ENCODE data around the gene SIPA1L2. TPM values are rescaled to one million over a fixed set of nuclear protein-coding genes. Genes with fewer than 3 reads are reported as not detected.

Gene SIPA1L2
- total and polyA plus RNA-seq, 4 donors = 2.9 to 27.6 (median 10.2) TPM

- ATAC-seq (ENCODE audit: low FRiP score) (no peak), DNase-seq (no peak)
- H3K27ac ChIP-seq (ENCODE audit: low read depth in 1 of 2, low read length in 2 of 2) = no peak overlapping the region
- H3K36me3 ChIP-seq (ENCODE audit: control insufficient read depth in 1 of 2, insufficient read depth in 2 of 2, low read length in 1 of 2) = no peaks in the 10 kb centered on the region
- H3K27me3 ChIP-seq (ENCODE audit: control insufficient read depth in 1 of 2, insufficient read depth in 2 of 2, low read length in 1 of 2) = no peaks in the 10 kb centered on the region
- WGBS, 2 donors = 61 to 62% methylated on average over 11 of the region's 11 CpGs
- intact Hi-C loops (cut with DNase I) = no loop called here
- H3K4me1 ChIP-seq (ENCODE audit: control insufficient read depth in 1 of 2, insufficient read depth in 2 of 2, low read length in 2 of 2) = no peaks in the 10 kb centered on the region
- no peaks in the 10 kb centered on the region for H3K9me3 ChIP-seq (ENCODE audit: control insufficient read depth, low read length)
- H3K4me3 ChIP-seq (ENCODE audit: low read length in 2 of 2) = no peak overlapping the region
Measured at GRCh38 chr1:232599178-232600041, 30.5 kb downstream of the SIPA1L2 start.

GRCh38 chr1:232598837-232599177 lies 31.1 kb downstream of the SIPA1L2 start:
- no peaks in the 10 kb centered on the region for H3K27me3 ChIP-seq (ENCODE audit: control insufficient read depth in 1 of 2, insufficient read depth in 2 of 2, low read length in 1 of 2)
- no peak overlapping the region for H3K27ac ChIP-seq (ENCODE audit: low read depth in 1 of 2, low read length in 2 of 2)
- no peak for ATAC-seq (ENCODE audit: low FRiP score)
- no peaks in the 10 kb centered on the region for H3K4me1 ChIP-seq (ENCODE audit: control insufficient read depth in 1 of 2, insufficient read depth in 2 of 2, low read length in 2 of 2)
- no peak for DNase-seq
- H3K4me3 ChIP-seq (ENCODE audit: low read length in 2 of 2) = no peak overlapping the region
- intact Hi-C loops (cut with DNase I) = no loop called here
- H3K9me3 ChIP-seq (ENCODE audit: control insufficient read depth, low read length) = no peaks in the 10 kb centered on the region
- H3K36me3 ChIP-seq (ENCODE audit: control insufficient read depth in 1 of 2, insufficient read depth in 2 of 2, low read length in 1 of 2) = no peaks in the 10 kb centered on the region
- WGBS, 2 donors = 95 to 96% methylated on average over 4 of the region's 4 CpGs

GRCh38 chr1:232598133-232598532 lies 31.8 kb downstream of the SIPA1L2 start:
- no peak overlapping the region for H3K27ac ChIP-seq (ENCODE audit: low read depth in 1 of 2, low read length in 2 of 2)
- H3K36me3 ChIP-seq (ENCODE audit: control insufficient read depth in 1 of 2, insufficient read depth in 2 of 2, low read length in 1 of 2) = no peaks in the 10 kb centered on the region
- intact Hi-C loops (cut with DNase I) = no loop called here
- DNase-seq (no peak), ATAC-seq (ENCODE audit: low FRiP score) (no peak)
- no peak overlapping the region for H3K4me3 ChIP-seq (ENCODE audit: low read length in 2 of 2)
- H3K27me3 ChIP-seq (ENCODE audit: control insufficient read depth in 1 of 2, insufficient read depth in 2 of 2, low read length in 1 of 2) = no peaks in the 10 kb centered on the region
- no peaks in the 10 kb centered on the region for H3K4me1 ChIP-seq (ENCODE audit: control insufficient read depth in 1 of 2, insufficient read depth in 2 of 2, low read length in 2 of 2)
- 95 to 97% methylated on average over 3 of the region's 3 CpGs for WGBS, 2 donors
- H3K9me3 ChIP-seq (ENCODE audit: control insufficient read depth, low read length) = no peaks in the 10 kb centered on the region

DNA sequence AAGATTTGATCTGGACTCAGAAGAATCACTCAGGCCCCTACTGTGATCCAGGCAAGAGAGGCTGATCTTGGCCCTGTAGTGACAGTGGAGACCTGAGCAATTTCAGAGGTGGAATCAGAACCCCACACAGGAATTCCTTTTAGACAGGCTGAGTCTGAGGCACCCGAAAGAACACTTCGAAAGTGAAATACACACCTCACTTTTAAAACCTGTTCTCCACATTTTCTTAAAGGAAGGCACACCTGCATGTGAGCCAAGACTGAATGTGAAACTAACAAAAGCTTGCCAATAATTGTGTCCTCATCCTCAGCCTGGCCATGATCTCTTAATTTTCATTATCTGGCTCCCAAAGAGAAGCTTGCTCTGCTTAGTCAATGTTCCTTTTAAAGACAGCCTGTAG lies 32.2 kb downstream of the SIPA1L2 start:
- no peaks in the 10 kb centered on the region for H3K36me3 ChIP-seq (ENCODE audit: control insufficient read depth in 1 of 2, insufficient read depth in 2 of 2, low read length in 1 of 2)
- no peaks in the 10 kb centered on the region for H3K27me3 ChIP-seq (ENCODE audit: control insufficient read depth in 1 of 2, insufficient read depth in 2 of 2, low read length in 1 of 2)
- no peaks in the 10 kb centered on the region for H3K4me1 ChIP-seq (ENCODE audit: control insufficient read depth in 1 of 2, insufficient read depth in 2 of 2, low read length in 2 of 2)
- DNase-seq = no peak
- WGBS, 2 donors = 98% methylated on average over 2 of the region's 2 CpGs
- no peak for ATAC-seq (ENCODE audit: low FRiP score)
- intact Hi-C loops (cut with DNase I) = no loop called here
- no peak overlapping the region for H3K4me3 ChIP-seq (ENCODE audit: low read length in 2 of 2)
- no peaks in the 10 kb centered on the region for H3K9me3 ChIP-seq (ENCODE audit: control insufficient read depth, low read length)
- no peak overlapping the region for H3K27ac ChIP-seq (ENCODE audit: low read depth in 1 of 2, low read length in 2 of 2)

DNA sequence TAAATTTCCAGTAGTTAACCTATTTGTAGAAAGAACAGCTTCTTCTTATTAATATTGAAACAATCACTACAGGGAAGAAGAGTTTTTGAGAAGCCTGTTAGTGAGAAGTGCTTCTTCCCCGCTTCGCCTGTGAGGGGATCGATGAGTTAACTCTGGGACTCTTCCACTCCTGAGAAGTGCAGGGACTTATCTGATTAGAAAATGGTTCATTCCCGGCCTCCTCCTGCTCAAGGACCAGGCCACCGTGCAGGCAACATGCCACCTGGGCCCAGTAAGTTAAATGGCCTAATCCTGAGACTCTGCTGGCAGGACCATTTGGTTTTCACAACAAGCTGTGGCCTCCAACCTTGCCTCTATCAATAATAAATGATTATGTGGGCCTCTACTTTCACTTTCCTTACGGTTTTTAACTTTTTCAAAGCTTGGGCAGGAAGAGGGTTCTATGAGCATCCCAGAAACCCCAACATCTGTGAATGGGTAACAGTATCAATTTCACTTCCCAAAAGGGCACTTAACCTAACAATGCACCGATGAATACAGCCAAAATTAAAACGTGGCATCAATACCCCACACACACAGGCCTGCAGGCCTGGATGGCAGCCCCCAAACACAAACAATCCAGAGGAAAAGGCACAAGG lies 33.1 kb downstream of the SIPA1L2 start:
- Histone ChIP-seq H3K4me1 (ENCODE audit: control insufficient read depth in 1 of 2, insufficient read depth in 2 of 2, low read length in 2 of 2) (no peaks in the 10 kb centered on the region), H3K9me3 (ENCODE audit: control insufficient read depth, low read length) (no peaks in the 10 kb centered on the region), H3K27ac (ENCODE audit: low read depth in 1 of 2, low read length in 2 of 2) (no peak overlapping the region), H3K27me3 (ENCODE audit: control insufficient read depth in 1 of 2, insufficient read depth in 2 of 2, low read length in 1 of 2) (no peaks in the 10 kb centered on the region), H3K4me3 (ENCODE audit: low read length in 2 of 2) (no peak overlapping the region), H3K36me3 (ENCODE audit: control insufficient read depth in 1 of 2, insufficient read depth in 2 of 2, low read length in 1 of 2) (no peaks in the 10 kb centered on the region)
- no peak for DNase-seq
- 76 to 80% methylated on average over 8 of the region's 8 CpGs for WGBS, 2 donors
- ATAC-seq (ENCODE audit: low FRiP score) = no peak
- intact Hi-C loops (cut with DNase I) = no loop called here

DNA sequence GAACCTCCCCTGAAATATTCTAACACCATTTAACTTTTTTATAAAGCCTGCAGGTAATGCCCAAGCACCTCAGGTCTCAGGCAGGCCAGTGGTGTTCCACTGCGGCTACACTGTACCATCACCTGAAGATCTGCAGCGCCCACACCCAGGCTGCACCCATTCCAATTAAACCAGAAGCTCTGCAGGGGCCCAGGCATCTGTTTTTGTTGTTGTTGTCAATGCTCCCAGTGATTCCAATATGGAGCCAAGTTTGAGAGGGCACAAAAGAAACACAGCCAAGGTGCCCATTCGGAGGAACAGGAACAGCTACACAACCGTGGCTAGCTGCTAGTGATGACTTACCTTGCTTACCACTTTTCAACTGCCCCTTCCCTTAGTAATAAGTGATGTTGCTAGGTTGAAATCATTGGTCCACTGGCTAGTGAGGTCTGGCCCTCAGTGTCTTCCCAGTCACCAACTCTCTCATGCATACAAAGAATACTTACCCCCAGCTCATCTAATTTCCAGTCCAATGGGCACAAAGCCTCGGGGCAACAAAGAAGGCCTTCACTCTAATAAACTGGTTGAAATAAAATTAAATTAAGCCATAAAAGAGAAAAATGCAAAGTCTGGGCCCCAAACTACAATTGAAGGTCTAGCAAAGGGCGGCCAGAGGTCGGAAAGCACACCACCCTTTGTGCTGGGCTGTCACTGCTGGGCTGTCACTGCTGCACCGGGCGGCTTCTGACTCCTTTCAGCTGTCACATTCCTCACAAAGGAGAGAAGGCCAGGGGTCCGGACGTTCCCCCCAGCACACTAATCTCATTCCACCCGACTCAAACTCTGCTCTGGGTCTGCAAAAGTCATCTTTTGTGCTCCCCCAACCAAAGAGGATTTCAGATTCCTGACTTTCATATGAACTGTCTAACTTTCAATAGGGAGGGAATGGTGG lies 34.9 kb downstream of the SIPA1L2 start:
- intact Hi-C loops (cut with DNase I) = no loop called here
- H3K9me3 ChIP-seq (ENCODE audit: control insufficient read depth, low read length) = no peaks in the 10 kb centered on the region
- no peak for ATAC-seq (ENCODE audit: low FRiP score)
- H3K27me3 ChIP-seq (ENCODE audit: control insufficient read depth in 1 of 2, insufficient read depth in 2 of 2, low read length in 1 of 2) = no peaks in the 10 kb centered on the region
- no peak for DNase-seq
- H3K36me3 ChIP-seq (ENCODE audit: control insufficient read depth in 1 of 2, insufficient read depth in 2 of 2, low read length in 1 of 2) = no peaks in the 10 kb centered on the region
- H3K27ac ChIP-seq (ENCODE audit: low read depth in 1 of 2, low read length in 2 of 2) = no peak overlapping the region
- WGBS, 2 donors = 91 to 95% methylated on average over 12 of the region's 12 CpGs
- H3K4me3 ChIP-seq (ENCODE audit: low read length in 2 of 2) = no peak overlapping the region
- H3K4me1 ChIP-seq (ENCODE audit: control insufficient read depth in 1 of 2, insufficient read depth in 2 of 2, low read length in 2 of 2) = no peaks in the 10 kb centered on the region

DNA sequence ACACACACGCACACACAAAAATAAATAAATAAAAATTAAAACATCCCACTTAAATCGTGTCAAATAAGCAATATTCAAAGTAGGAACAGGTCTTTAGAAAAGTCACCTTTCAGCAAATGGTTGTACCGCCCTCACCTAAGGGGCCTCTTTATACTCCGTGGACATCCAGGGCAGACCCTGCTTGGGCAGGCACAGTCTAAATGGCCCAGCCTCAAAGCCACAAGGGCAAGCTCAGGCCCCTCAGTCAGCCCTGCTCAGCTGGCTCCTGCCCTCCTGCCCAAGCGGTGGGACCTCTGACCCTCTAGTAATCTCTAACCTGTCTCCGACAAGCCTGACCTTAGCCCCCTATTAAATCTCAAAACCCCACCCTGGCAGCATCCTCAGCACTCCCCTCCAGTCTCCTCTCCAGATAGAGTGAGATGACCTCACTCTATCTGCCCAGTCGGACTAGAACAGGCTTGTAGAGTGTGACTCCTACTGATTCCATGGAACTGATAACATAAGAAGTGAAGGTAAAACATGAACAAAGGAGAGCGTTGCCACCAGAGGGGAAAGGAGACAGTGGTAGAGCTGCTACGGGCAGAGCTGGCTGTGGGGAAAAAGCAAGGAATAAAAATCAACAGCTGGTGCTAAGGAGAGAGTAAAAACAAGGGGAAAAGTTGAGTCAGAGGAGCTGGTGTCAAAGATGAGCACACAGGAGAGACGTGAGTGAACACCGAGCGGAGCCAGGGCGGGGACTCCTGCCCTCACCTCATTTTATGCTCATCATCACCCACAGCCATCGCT lies 36.0 kb downstream of the SIPA1L2 start:
- no peaks in the 10 kb centered on the region for H3K36me3 ChIP-seq (ENCODE audit: control insufficient read depth in 1 of 2, insufficient read depth in 2 of 2, low read length in 1 of 2)
- ATAC-seq (ENCODE audit: low FRiP score) (no peak), DNase-seq (no peak)
- no peaks in the 10 kb centered on the region for H3K9me3 ChIP-seq (ENCODE audit: control insufficient read depth, low read length)
- intact Hi-C loops (cut with DNase I) = no loop called here
- H3K27me3 ChIP-seq (ENCODE audit: control insufficient read depth in 1 of 2, insufficient read depth in 2 of 2, low read length in 1 of 2) = no peaks in the 10 kb centered on the region
- no peak overlapping the region for H3K4me3 ChIP-seq (ENCODE audit: low read length in 2 of 2)
- no peak overlapping the region for H3K27ac ChIP-seq (ENCODE audit: low read depth in 1 of 2, low read length in 2 of 2)
- 87 to 91% methylated on average over 14 of the region's 14 CpGs for WGBS, 2 donors
- no peaks in the 10 kb centered on the region for H3K4me1 ChIP-seq (ENCODE audit: control insufficient read depth in 1 of 2, insufficient read depth in 2 of 2, low read length in 2 of 2)

- H3K27ac ChIP-seq (ENCODE audit: low read depth in 1 of 2, low read length in 2 of 2) = no peak overlapping the region
- H3K4me1 ChIP-seq (ENCODE audit: control insufficient read depth in 1 of 2, insufficient read depth in 2 of 2, low read length in 2 of 2) = no peaks in the 10 kb centered on the region
- WGBS, 2 donors = 96 to 97% methylated on average over 3 of the region's 3 CpGs
- H3K9me3 ChIP-seq (ENCODE audit: control insufficient read depth, low read length) = no peaks in the 10 kb centered on the region
- no peak for DNase-seq
- no peak for ATAC-seq (ENCODE audit: low FRiP score)
- H3K4me3 ChIP-seq (ENCODE audit: low read length in 2 of 2) = no peak overlapping the region
- no peaks in the 10 kb centered on the region for H3K36me3 ChIP-seq (ENCODE audit: control insufficient read depth in 1 of 2, insufficient read depth in 2 of 2, low read length in 1 of 2)
- intact Hi-C loops (cut with DNase I) = no loop called here
- no peaks in the 10 kb centered on the region for H3K27me3 ChIP-seq (ENCODE audit: control insufficient read depth in 1 of 2, insufficient read depth in 2 of 2, low read length in 1 of 2)
Measured at GRCh38 chr1:232591344-232591743, 38.6 kb downstream of the SIPA1L2 start.
